Measurements from ENCODE around the gene MINDY4.

Gene MINDY4

GRCh38 chr7:30923774-30924413 is 152.7 kb downstream of the MINDY4 start:
- no peak for DNase-seq
- no peak overlapping the region for H3K14ac ChIP-seq (ENCODE audit: low read length)
- no peak overlapping the region for H2BK120ac ChIP-seq (ENCODE audit: insufficient read depth, low read length, poor library complexity)
- H3K9me3 ChIP-seq (ENCODE audit: insufficient read depth, low read depth, low read length), result peaks cover 7% of the 10 kb centered on the region
- no peak overlapping the region for H4K12ac ChIP-seq (ENCODE audit: low read depth, low read length)
- H2AK5ac ChIP-seq (ENCODE audit: low read length), result no peak overlapping the region
- no peaks in the 10 kb centered on the region for H3K36me3 ChIP-seq (ENCODE audit: control insufficient read depth in 1 of 2, insufficient read depth in 2 of 2, low read length in 2 of 2)
- no peak overlapping the region for H3K23ac ChIP-seq (ENCODE audit: low read length)
- no peak overlapping the region for H3K18ac ChIP-seq (ENCODE audit: low read length)
- no peaks in the 10 kb centered on the region for H3K79me2 ChIP-seq (ENCODE audit: control insufficient read depth, insufficient read depth, low read length, poor library complexity)
- no CpG with 5 or more reads among the region's 13 CpGs for WGBS (ENCODE audit: extremely low coverage, insufficient coverage, insufficient read length)
- H2BK5ac ChIP-seq (ENCODE audit: low read depth, low read length, poor library complexity), result no peak overlapping the region
- no peak overlapping the region for H3K9ac ChIP-seq (ENCODE audit: low read length)
- no peak overlapping the region for H3K4me2 ChIP-seq (ENCODE audit: low read length)
- no peak overlapping the region for H3K27ac ChIP-seq (ENCODE audit: low read depth, low read length)
- H4K91ac ChIP-seq (ENCODE audit: low read depth, low read length), result no peak overlapping the region
- no peak overlapping the region for H3K4ac ChIP-seq (ENCODE audit: low read depth, low read length)
- H3K27me3 ChIP-seq (ENCODE audit: insufficient read depth, low read length), result no peaks in the 10 kb centered on the region
- H3K4me3 ChIP-seq (ENCODE audit: low read depth, low read length), result no peak overlapping the region
- no peak overlapping the region for H4K8ac ChIP-seq (ENCODE audit: low read depth, low read length)
- peaks cover 9 to 11% of the 10 kb centered on the region in 2 experiments for H3K4me1 ChIP-seq (ENCODE audit: control insufficient read depth in 1 of 2, insufficient read depth in 2 of 2, low read length in 2 of 2)
- no peak overlapping the region for H2AFZ ChIP-seq (ENCODE audit: insufficient read depth, low read length, poor library complexity)
- H2BK12ac ChIP-seq (ENCODE audit: low read length), result no peak overlapping the region
- peaks cover 2% of the 10 kb centered on the region for H3K79me1 ChIP-seq (ENCODE audit: low read length)

GRCh38 chr7:30924624-30925023 is 153.4 kb downstream of the MINDY4 start:
- Histone ChIP-seq H2BK12ac (ENCODE audit: low read length) (no peak overlapping the region), H3K79me2 (ENCODE audit: control insufficient read depth, insufficient read depth, low read length, poor library complexity) (no peaks in the 10 kb centered on the region), H3K23ac (ENCODE audit: low read length) (no peak overlapping the region), H3K18ac (ENCODE audit: low read length) (no peak overlapping the region), H3K4me1 (ENCODE audit: control insufficient read depth in 1 of 2, insufficient read depth in 2 of 2, low read length in 2 of 2) (peaks cover 9 to 11% of the 10 kb centered on the region in 2 experiments), H3K27ac (ENCODE audit: low read depth, low read length) (no peak overlapping the region), H3K27me3 (ENCODE audit: insufficient read depth, low read length) (no peaks in the 10 kb centered on the region), H3K9ac (ENCODE audit: low read length) (no peak overlapping the region), H3K9me3 (ENCODE audit: insufficient read depth, low read depth, low read length) (peaks cover 7% of the 10 kb centered on the region), H4K91ac (ENCODE audit: low read depth, low read length) (no peak overlapping the region), H2BK5ac (ENCODE audit: low read depth, low read length, poor library complexity) (no peak overlapping the region), H2BK120ac (ENCODE audit: insufficient read depth, low read length, poor library complexity) (no peak overlapping the region), H3K79me1 (ENCODE audit: low read length) (peaks cover 2% of the 10 kb centered on the region), H3K4me2 (ENCODE audit: low read length) (no peak overlapping the region), H4K12ac (ENCODE audit: low read depth, low read length) (no peak overlapping the region), H3K36me3 (ENCODE audit: control insufficient read depth in 1 of 2, insufficient read depth in 2 of 2, low read length in 2 of 2) (no peaks in the 10 kb centered on the region), H3K14ac (ENCODE audit: low read length) (no peak overlapping the region), H3K4ac (ENCODE audit: low read depth, low read length) (no peak overlapping the region), H2AFZ (ENCODE audit: insufficient read depth, low read length, poor library complexity) (no peak overlapping the region), H2AK5ac (ENCODE audit: low read length) (no peak overlapping the region), H4K8ac (ENCODE audit: low read depth, low read length) (no peak overlapping the region), H3K4me3 (ENCODE audit: low read depth, low read length) (no peak overlapping the region)
- no peak for DNase-seq

- Histone ChIP-seq H4K8ac (ENCODE audit: low read depth, low read length) (no peak overlapping the region), H2BK5ac (ENCODE audit: low read depth, low read length, poor library complexity) (no peak overlapping the region), H3K18ac (ENCODE audit: low read length) (no peak overlapping the region), H3K27ac (ENCODE audit: low read depth, low read length) (no peak overlapping the region), H3K9ac (ENCODE audit: low read length) (no peak overlapping the region), H2AFZ (ENCODE audit: insufficient read depth, low read length, poor library complexity) (no peak overlapping the region), H4K12ac (ENCODE audit: low read depth, low read length) (no peak overlapping the region), H2BK12ac (ENCODE audit: low read length) (no peak overlapping the region), H4K91ac (ENCODE audit: low read depth, low read length) (no peak overlapping the region), H3K79me2 (ENCODE audit: control insufficient read depth, insufficient read depth, low read length, poor library complexity) (no peaks in the 10 kb centered on the region), H3K36me3 (ENCODE audit: control insufficient read depth in 1 of 2, insufficient read depth in 2 of 2, low read length in 2 of 2) (no peaks in the 10 kb centered on the region), H3K4me3 (ENCODE audit: low read depth, low read length) (no peak overlapping the region), H3K14ac (ENCODE audit: low read length) (no peak overlapping the region), H2AK5ac (ENCODE audit: low read length) (no peak overlapping the region), H3K4me2 (ENCODE audit: low read length) (no peak overlapping the region), H3K9me3 (ENCODE audit: insufficient read depth, low read depth, low read length) (peaks cover 7% of the 10 kb centered on the region), H2BK120ac (ENCODE audit: insufficient read depth, low read length, poor library complexity) (no peak overlapping the region), H3K79me1 (ENCODE audit: low read length) (peaks cover 2% of the 10 kb centered on the region), H3K23ac (ENCODE audit: low read length) (no peak overlapping the region), H3K4me1 (ENCODE audit: control insufficient read depth in 1 of 2, insufficient read depth in 2 of 2, low read length in 2 of 2) (peaks cover 9 to 14% of the 10 kb centered on the region in 2 experiments), H3K4ac (ENCODE audit: low read depth, low read length) (no peak overlapping the region), H3K27me3 (ENCODE audit: insufficient read depth, low read length) (no peaks in the 10 kb centered on the region)
- DNase-seq, result no peak
- WGBS (ENCODE audit: extremely low coverage, insufficient coverage, insufficient read length), result no CpG with 5 or more reads among the region's 2 CpGs
Observed at GRCh38 chr7:30925117-30925516, 153.9 kb downstream of the MINDY4 start.

- no peak overlapping the region for H3K4me2 ChIP-seq (ENCODE audit: low read length)
- H2BK120ac ChIP-seq (ENCODE audit: insufficient read depth, low read length, poor library complexity), result no peak overlapping the region
- H3K4me1 ChIP-seq (ENCODE audit: control insufficient read depth in 1 of 2, insufficient read depth in 2 of 2, low read length in 2 of 2), result peaks cover 9 to 12% of the 10 kb centered on the region in 2 experiments
- no peak overlapping the region for H3K23ac ChIP-seq (ENCODE audit: low read length)
- H3K4me3 ChIP-seq (ENCODE audit: low read depth, low read length), result no peak overlapping the region
- H3K4ac ChIP-seq (ENCODE audit: low read depth, low read length), result no peak overlapping the region
- H2BK12ac ChIP-seq (ENCODE audit: low read length), result no peak overlapping the region
- no CpG with 5 or more reads among the region's 5 CpGs for WGBS (ENCODE audit: extremely low coverage, insufficient coverage, insufficient read length)
- H4K8ac ChIP-seq (ENCODE audit: low read depth, low read length), result no peak overlapping the region
- H2BK5ac ChIP-seq (ENCODE audit: low read depth, low read length, poor library complexity), result no peak overlapping the region
- H2AFZ ChIP-seq (ENCODE audit: insufficient read depth, low read length, poor library complexity), result no peak overlapping the region
- H3K79me2 ChIP-seq (ENCODE audit: control insufficient read depth, insufficient read depth, low read length, poor library complexity), result no peaks in the 10 kb centered on the region
- H3K27ac ChIP-seq (ENCODE audit: low read depth, low read length), result no peak overlapping the region
- H3K27me3 ChIP-seq (ENCODE audit: insufficient read depth, low read length), result no peaks in the 10 kb centered on the region
- no peaks in the 10 kb centered on the region for H3K79me1 ChIP-seq (ENCODE audit: low read length)
- DNase-seq, result no peak
- peaks cover 7% of the 10 kb centered on the region for H3K9me3 ChIP-seq (ENCODE audit: insufficient read depth, low read depth, low read length)
- H2AK5ac ChIP-seq (ENCODE audit: low read length), result no peak overlapping the region
- no peak overlapping the region for H3K9ac ChIP-seq (ENCODE audit: low read length)
- H3K18ac ChIP-seq (ENCODE audit: low read length), result no peak overlapping the region
- H3K14ac ChIP-seq (ENCODE audit: low read length), result no peak overlapping the region
- H4K12ac ChIP-seq (ENCODE audit: low read depth, low read length), result no peak overlapping the region
- no peaks in the 10 kb centered on the region for H3K36me3 ChIP-seq (ENCODE audit: control insufficient read depth in 1 of 2, insufficient read depth in 2 of 2, low read length in 2 of 2)
- no peak overlapping the region for H4K91ac ChIP-seq (ENCODE audit: low read depth, low read length)
Observed at GRCh38 chr7:30925913-30926312, 154.7 kb downstream of the MINDY4 start.
